CD1c-positive myeloid dendritic cell (primary cell): Measurements from ENCODE around the gene ZNF486.
"Not testable (repeated sequence)": the region's sequence is repeated elsewhere in the genome, so short reads cannot be mapped to it uniquely, and the experiment has no call there.

Experiments
- DNase-seq: peaks from one replicate; pipeline ENCODE4 v3.0.0-alpha.2; 2016; ENCODE audit errors: extremely low spot score

Gene ZNF486

GRCh38 chr19:20233105-20233504 is 66.1 kb downstream of the ZNF486 start:
- no peak for DNase-seq

- no peak for DNase-seq
Observed at GRCh38 chr19:20235156-20235555, 68.1 kb downstream of the ZNF486 start.

- peak; percentile 87 for DNase-seq
Observed at GRCh38 chr19:20237773-20238623, 71.0 kb downstream of the ZNF486 start.

DNA sequence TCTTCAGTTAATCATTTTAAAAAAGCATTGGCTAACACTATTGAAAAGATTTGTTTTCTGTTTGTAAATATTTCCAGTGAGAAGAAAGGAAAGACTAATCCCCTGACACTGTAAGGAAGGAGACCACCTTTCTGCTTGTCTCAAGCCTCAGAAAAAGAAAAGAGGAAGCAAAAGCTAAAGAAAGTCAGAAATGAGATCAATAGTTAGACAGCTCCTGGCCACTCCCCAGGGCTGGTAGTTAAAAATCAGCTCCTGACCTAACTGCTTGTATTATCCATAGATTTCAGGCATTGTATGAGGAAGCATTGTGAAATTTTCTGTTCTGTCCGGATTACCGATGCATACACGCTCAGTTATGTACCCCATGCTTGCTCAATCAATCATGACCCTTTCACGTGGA is 76.6 kb downstream of the ZNF486 start:
- no peak for DNase-seq

GRCh38 chr19:20244356-20244755 is 77.3 kb downstream of the ZNF486 start:
- no peak for DNase-seq

GRCh38 chr19:20245309-20245708 is 78.3 kb downstream of the ZNF486 start:
- no peak for DNase-seq

GRCh38 chr19:20247016-20247683 is 80.1 kb downstream of the ZNF486 start:
- DNase-seq: no peak

GRCh38 chr19:20248258-20248657 is 81.2 kb downstream of the ZNF486 start:
- not testable (repeated sequence) for DNase-seq
